NT2/D1 (cell line): Measurements from ENCODE around the gene SST.

ENCODE experiments used
- SUZ12 ChIP-seq: IDR thresholded peaks from 2 replicates; pipeline ENCODE4 v1.6.1; 2011; ENCODE audit not compliant: insufficient read length, insufficient read depth; ENCODE audit errors: extremely low read depth
- ZNF274 ChIP-seq: IDR thresholded peaks from 2 replicates; pipeline ENCODE4 v1.6.1; 2011; ENCODE audit warnings: mild to moderate bottlenecking, low read depth, low read length

DNA sequence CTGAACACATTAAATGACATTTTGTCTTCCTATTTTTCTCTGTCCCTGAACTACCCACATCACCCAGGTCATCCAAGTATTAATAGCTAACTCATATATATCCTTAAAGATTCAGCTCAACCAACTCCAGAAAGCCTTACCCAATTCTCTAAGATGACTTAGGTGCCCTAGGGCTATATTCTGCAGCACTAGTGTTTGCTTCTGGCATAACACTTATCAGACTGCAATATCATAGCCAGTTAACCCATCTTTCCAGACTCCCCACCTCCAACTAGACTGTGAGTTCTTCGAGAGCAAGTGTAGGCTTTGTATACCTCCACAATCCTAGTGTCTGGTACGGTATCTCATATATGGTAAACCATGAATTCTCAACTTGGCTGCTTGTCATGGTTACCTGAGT lies 50.7 kb downstream of the SST start:
- TF ChIP-seq SUZ12 (no peak), ZNF274 (no peak)
